ENCODE results near the gene EFL1.

- no peak for TF ChIP-seq GATA2 (IDR thresholded peaks at IDR 0.05; ENCODE audit: low read depth, low read length)
- no peak for TF ChIP-seq GATA3 (IDR thresholded peaks at IDR 0.05; ENCODE audit: low read depth, low read length)
These were observed 115.5 kb downstream of the EFL1 start for GRCh38 chr15:82146990-82147461.
